ENCODE measurements around the gene TUBB2A. TPM values are rescaled to one million over a fixed set of nuclear protein-coding genes. Genes with fewer than 3 reads are reported as not detected.
A peak's percentile ranks its signal among the peaks of the same experiment; 100 is the strongest.

TUBB2A gene
- total RNA-seq, 1 donor from 2014 or later = 401 TPM

GRCh38 chr6:3122823-3123182 lies 34.5 kb downstream of the TUBB2A start:
- H3K4me1 ChIP-seq (ENCODE audit: insufficient read depth, low read length) = peaks cover 11% of the 10 kb centered on the region
- peaks cover 7% of the 10 kb centered on the region for H3K79me2 ChIP-seq (ENCODE audit: insufficient read depth, low read length)
- Mint-ChIP-seq H3K36me3 (ENCODE audit: low read depth, unreplicated experiment) (no peaks in the 10 kb centered on the region), H3K9me3 (ENCODE audit: unreplicated experiment) (no peaks in the 10 kb centered on the region), H3K4me3 (ENCODE audit: unreplicated experiment) (peak overlapping the region; percentile 13), H3K27ac (ENCODE audit: unreplicated experiment) (no peak overlapping the region), H3K27me3 (ENCODE audit: low read depth, unreplicated experiment) (no peaks in the 10 kb centered on the region), H3K4me1 (ENCODE audit: low read depth, unreplicated experiment) (no peaks in the 10 kb centered on the region)
- no peak overlapping the region for H3K27ac ChIP-seq (ENCODE audit: low read depth, low read length)
- H3K27me3 ChIP-seq (ENCODE audit: insufficient read depth, low read length) = no peaks in the 10 kb centered on the region
- no peaks in the 10 kb centered on the region for H4K20me1 ChIP-seq (ENCODE audit: insufficient read depth, low read length)
- no peak for FAIRE-seq
- TF ChIP-seq EZH2 (IDR thresholded peaks at IDR 0.05; ENCODE audit: insufficient read depth, low read length) (no peak), CTCF (IDR thresholded peaks at IDR 0.05; ENCODE audit: insufficient read depth, low read depth, low read length) (no peak)
- no peak overlapping the region for H3K4me3 ChIP-seq (ENCODE audit: insufficient read depth, low read depth, low read length)
- H2AFZ ChIP-seq (ENCODE audit: low read depth, low read length) = no peak overlapping the region
- no peaks in the 10 kb centered on the region for H3K9me3 ChIP-seq (ENCODE audit: insufficient read depth, low read depth, low read length)
- no peaks in the 10 kb centered on the region for H3K36me3 ChIP-seq (ENCODE audit: insufficient read depth, low read length)
- no peak for DNase-seq (ENCODE audit: low read depth)
- H3K4me2 ChIP-seq (ENCODE audit: low read length) = no peak overlapping the region
- H3K9ac ChIP-seq (ENCODE audit: low read length) = no peak overlapping the region

- Histone ChIP-seq H3K4me2 (ENCODE audit: low read length) (no peak overlapping the region), H3K27ac (ENCODE audit: low read depth, low read length) (no peak overlapping the region), H3K4me3 (ENCODE audit: insufficient read depth, low read depth, low read length) (no peak overlapping the region), H3K4me1 (ENCODE audit: insufficient read depth, low read length) (peaks cover 14% of the 10 kb centered on the region), H4K20me1 (ENCODE audit: insufficient read depth, low read length) (no peaks in the 10 kb centered on the region), H3K9me3 (ENCODE audit: insufficient read depth, low read depth, low read length) (no peaks in the 10 kb centered on the region), H3K79me2 (ENCODE audit: insufficient read depth, low read length) (peaks cover 7% of the 10 kb centered on the region), H3K36me3 (ENCODE audit: insufficient read depth, low read length) (no peaks in the 10 kb centered on the region), H3K27me3 (ENCODE audit: insufficient read depth, low read length) (no peaks in the 10 kb centered on the region), H3K9ac (ENCODE audit: low read length) (no peak overlapping the region), H2AFZ (ENCODE audit: low read depth, low read length) (no peak overlapping the region)
- Mint-ChIP-seq H3K27ac (ENCODE audit: unreplicated experiment) (no peak overlapping the region), H3K27me3 (ENCODE audit: low read depth, unreplicated experiment) (no peaks in the 10 kb centered on the region), H3K4me1 (ENCODE audit: low read depth, unreplicated experiment) (peaks cover 4% of the 10 kb centered on the region), H3K36me3 (ENCODE audit: low read depth, unreplicated experiment) (no peaks in the 10 kb centered on the region), H3K4me3 (ENCODE audit: unreplicated experiment) (no peak overlapping the region), H3K9me3 (ENCODE audit: unreplicated experiment) (no peaks in the 10 kb centered on the region)
- FAIRE-seq = no peak
- DNase-seq (ENCODE audit: low read depth) = no peak
- no peak for TF ChIP-seq CTCF (IDR thresholded peaks at IDR 0.05; ENCODE audit: insufficient read depth, low read depth, low read length)
- TF ChIP-seq EZH2 (IDR thresholded peaks at IDR 0.05; ENCODE audit: insufficient read depth, low read length) = no peak
Measured at GRCh38 chr6:3120765-3121089, 36.6 kb downstream of the TUBB2A start.

- H3K27me3 ChIP-seq (ENCODE audit: insufficient read depth, low read length) = no peaks in the 10 kb centered on the region
- H3K4me2 ChIP-seq (ENCODE audit: low read length) = peak overlapping the region; percentile 95
- DNase-seq (ENCODE audit: low read depth) (peak; percentile 31), FAIRE-seq (no peak)
- Mint-ChIP-seq H3K36me3 (ENCODE audit: low read depth, unreplicated experiment) (no peaks in the 10 kb centered on the region), H3K9me3 (ENCODE audit: unreplicated experiment) (no peaks in the 10 kb centered on the region), H3K27ac (ENCODE audit: unreplicated experiment) (peak overlapping the region; percentile 59), H3K27me3 (ENCODE audit: low read depth, unreplicated experiment) (no peaks in the 10 kb centered on the region), H3K4me3 (ENCODE audit: unreplicated experiment) (peak overlapping the region; percentile 80), H3K4me1 (ENCODE audit: low read depth, unreplicated experiment) (peaks cover 4% of the 10 kb centered on the region)
- peaks cover 7% of the 10 kb centered on the region for H3K79me2 ChIP-seq (ENCODE audit: insufficient read depth, low read length)
- peaks cover 14% of the 10 kb centered on the region for H3K4me1 ChIP-seq (ENCODE audit: insufficient read depth, low read length)
- H4K20me1 ChIP-seq (ENCODE audit: insufficient read depth, low read length) = no peaks in the 10 kb centered on the region
- H3K36me3 ChIP-seq (ENCODE audit: insufficient read depth, low read length) = no peaks in the 10 kb centered on the region
- H2AFZ ChIP-seq (ENCODE audit: low read depth, low read length) = peak overlapping the region; percentile 98
- no peak for TF ChIP-seq EZH2 (IDR thresholded peaks at IDR 0.05; ENCODE audit: insufficient read depth, low read length)
- TF ChIP-seq CTCF (IDR thresholded peaks at IDR 0.05; ENCODE audit: insufficient read depth, low read depth, low read length) = no peak
- no peaks in the 10 kb centered on the region for H3K9me3 ChIP-seq (ENCODE audit: insufficient read depth, low read depth, low read length)
- peak overlapping the region; percentile 95 for H3K27ac ChIP-seq (ENCODE audit: low read depth, low read length)
- peak overlapping the region; percentile 95 for H3K4me3 ChIP-seq (ENCODE audit: insufficient read depth, low read depth, low read length)
- peak overlapping the region; percentile 93 for H3K9ac ChIP-seq (ENCODE audit: low read length)
Measured at GRCh38 chr6:3119040-3119723, 38.2 kb downstream of the TUBB2A start.

Measured in astrocyte (in vitro differentiated cells and primary cell).